Body of pancreas (tissue), 4 donors: ENCODE measurements around the gene CORO7. TPM values are rescaled to one million over a fixed set of nuclear protein-coding genes. Genes with fewer than 3 reads are reported as not detected.

Source experiments
- ATAC-seq: fragments of 150-250 bp; one replicate; pipeline ENCODE4 v1.9.1; 2016
- DNase-seq, 4 donors: peaks; one replicate each; pipeline ENCODE4 v3.0.0-alpha.2; 2019
- H3K27ac ChIP-seq, 4 donors: fragments of 200-600 bp; sonication (generic); 1 replicate in 3 of 4; 2 replicates in 1 of 4; pipeline versions ENCODE4 v1.5.1 to v1.6.1; 2016 to 2019; ENCODE audit warnings: mild to moderate bottlenecking in 1 of 4, mixed read lengths in 1 of 4, moderate library complexity in 1 of 4
- H3K27me3 ChIP-seq, 2 donors: fragments of 200-600 bp; sonication (generic); one replicate each; pipeline ENCODE4 v1.6.0; 2016; ENCODE audit warnings: mild to moderate bottlenecking in 1 of 2
- H3K36me3 ChIP-seq, 2 donors: fragments of 200-600 bp; sonication (generic); replicated peaks in 1 of 2; 2 replicates each; pipeline ENCODE4 v1.5.1; 2016; ENCODE audit warnings: low read depth in 2 of 2; ENCODE audit not compliant: insufficient read depth in 1 of 2
- H3K4me1 ChIP-seq: fragments of 200-600 bp; sonication (generic); one replicate; pipeline ENCODE4 v1.6.0; 2016
- H3K4me3 ChIP-seq, 2 donors: fragments of 200-600 bp; sonication (generic); 1 replicate in 1 of 2; 2 replicates in 1 of 2; pipeline ENCODE4 v1.5.1; 2016 to 2019
- H3K9me3 ChIP-seq, 3 donors: fragments of 200-600 bp; sonication (generic); 1 replicate in 2 of 3; 2 replicates in 1 of 3; pipeline ENCODE4 v1.5.1; 2016
- POLR2A ChIP-seq, 3 donors: fragments of 450-650 bp; IDR thresholded peaks; one replicate each; pipeline ENCODE4 v1.6.1; 2016; ENCODE audit warnings: antibody characterized with exemption in 3 of 3, mild to moderate bottlenecking in 2 of 3
- WGBS, 2 donors: methylation state at CpG; one replicate each; pipeline ENCODE4 v1.1.5; 2017; 5-methylcytosine and 5-hydroxymethylcytosine counted together
- intact Hi-C: fragments of 100-400 bp; cut with DNase I; formaldehyde crosslinking; loops from one replicate; pipeline ENCODE4 v1.15.1; 2023
- total RNA-seq, 2 donors: library from RNA; depleted of rRNA; stranded (reverse); fragments of >200 nt; gene quantifications; one replicate each; pipeline ENCODE4 v1.1.0, GENCODE V29; 2016
- TF ChIP-seq, protein P1 (sequence below), 7 experiments: fragments of 450-650 bp in 4 of 7; fragments of 200-600 bp in 3 of 7; sonication (generic) in 3 of 7; IDR thresholded peaks; one replicate each; pipeline ENCODE4 v1.5.1; 2016 to 2019; ENCODE audit warnings: antibody characterized with exemption in 7 of 7

CORO7 gene
- total RNA-seq, 2 donors from 2014 or later: 13.2 to 48.8 TPM

GRCh38 chr16:4314532-4315185 is 101.7 kb downstream of the CORO7 start:
- intact Hi-C loops: loop anchor here (5.0 kb wide), 1 partner anchor 42 kb away; the partner anchor contains the start of gene TFAP4
- peak overlapping the region; percentile 69 to 91 (median 88) for H3K27ac ChIP-seq
- H3K4me3 ChIP-seq: no peak overlapping the region
- H3K36me3 ChIP-seq: no peaks in the 10 kb centered on the region
- no peaks in the 10 kb centered on the region for H3K27me3 ChIP-seq
- DNase-seq (peak in 2 of 4 donors; percentile 27 to 47), ATAC-seq (peak; percentile 1)
- H3K4me1 ChIP-seq: peaks cover 60% of the 10 kb centered on the region
- 2 to 6% methylated on average over 7 to 33 of the region's 33 CpGs for WGBS, 2 donors
- H3K9me3 ChIP-seq: no peaks in the 10 kb centered on the region
- TF ChIP-seq POLR2A (IDR thresholded peaks at IDR 0.05): no peak
- TF ChIP-seq, protein P1, sequence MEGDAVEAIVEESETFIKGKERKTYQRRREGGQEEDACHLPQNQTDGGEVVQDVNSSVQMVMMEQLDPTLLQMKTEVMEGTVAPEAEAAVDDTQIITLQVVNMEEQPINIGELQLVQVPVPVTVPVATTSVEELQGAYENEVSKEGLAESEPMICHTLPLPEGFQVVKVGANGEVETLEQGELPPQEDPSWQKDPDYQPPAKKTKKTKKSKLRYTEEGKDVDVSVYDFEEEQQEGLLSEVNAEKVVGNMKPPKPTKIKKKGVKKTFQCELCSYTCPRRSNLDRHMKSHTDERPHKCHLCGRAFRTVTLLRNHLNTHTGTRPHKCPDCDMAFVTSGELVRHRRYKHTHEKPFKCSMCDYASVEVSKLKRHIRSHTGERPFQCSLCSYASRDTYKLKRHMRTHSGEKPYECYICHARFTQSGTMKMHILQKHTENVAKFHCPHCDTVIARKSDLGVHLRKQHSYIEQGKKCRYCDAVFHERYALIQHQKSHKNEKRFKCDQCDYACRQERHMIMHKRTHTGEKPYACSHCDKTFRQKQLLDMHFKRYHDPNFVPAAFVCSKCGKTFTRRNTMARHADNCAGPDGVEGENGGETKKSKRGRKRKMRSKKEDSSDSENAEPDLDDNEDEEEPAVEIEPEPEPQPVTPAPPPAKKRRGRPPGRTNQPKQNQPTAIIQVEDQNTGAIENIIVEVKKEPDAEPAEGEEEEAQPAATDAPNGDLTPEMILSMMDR (IDR thresholded peaks at IDR 0.05): peak in 1 of 7 experiments; percentile 19

DNA sequence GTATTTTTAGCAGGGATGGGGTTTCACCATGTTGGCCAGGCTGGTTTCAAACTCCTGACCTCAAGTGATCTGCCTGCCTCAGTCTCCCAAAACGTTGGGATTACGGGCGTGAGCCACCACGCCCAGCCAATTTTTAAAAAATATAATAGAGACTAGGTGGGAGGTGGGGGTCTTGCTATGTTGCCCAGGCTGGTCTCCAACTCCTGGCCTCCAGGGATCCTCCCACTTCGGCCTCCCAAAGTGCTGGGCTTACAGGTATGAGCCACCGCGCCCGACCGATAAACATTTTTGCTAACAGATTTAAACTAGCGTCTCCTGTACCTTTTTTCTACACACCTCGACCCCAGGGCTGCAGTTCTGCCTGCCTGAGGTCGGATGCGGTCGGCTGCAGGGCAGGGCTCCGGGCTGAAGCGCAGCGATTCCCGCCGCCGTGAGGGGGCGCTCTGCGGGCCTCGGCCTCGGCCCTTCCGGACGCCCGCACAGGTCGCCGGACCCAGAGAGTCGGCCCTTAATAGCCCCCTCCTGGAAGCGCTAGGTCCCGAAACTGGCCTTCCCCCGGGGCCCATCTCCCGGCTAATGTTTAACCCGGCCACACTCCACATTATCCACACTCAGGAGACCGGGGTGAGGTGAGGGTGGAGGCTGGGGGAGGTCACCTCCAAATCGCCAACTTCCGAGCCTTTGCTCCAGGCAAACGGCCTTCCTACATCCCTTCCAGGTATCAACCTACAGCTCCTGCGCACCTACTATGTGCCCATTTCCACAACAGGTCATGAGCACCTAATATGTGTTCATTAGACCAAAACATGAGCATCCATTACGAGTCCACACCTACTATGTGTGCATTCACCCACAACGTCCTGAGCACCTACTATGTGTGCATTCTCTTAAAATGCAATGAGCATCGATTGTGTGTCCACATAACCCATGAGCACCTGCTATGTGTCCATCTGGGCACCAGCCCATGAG is 102.5 kb downstream of the CORO7 start:
- TF ChIP-seq, protein P1 (IDR thresholded peaks at IDR 0.05): peak; percentile 46 to 86 (median 69)
- TF ChIP-seq POLR2A (IDR thresholded peaks at IDR 0.05): peak in 1 of 3 donors; percentile 20
- H3K27ac ChIP-seq: peak overlapping the region; percentile 69 to 91 (median 88)
- intact Hi-C loops: no loop called here
- WGBS, 2 donors: 5 to 12% methylated on average over 35 to 43 of the region's 43 CpGs
- H3K4me1 ChIP-seq: peaks cover 60% of the 10 kb centered on the region
- no peaks in the 10 kb centered on the region for H3K27me3 ChIP-seq
- H3K36me3 ChIP-seq: no peaks in the 10 kb centered on the region
- H3K9me3 ChIP-seq: no peaks in the 10 kb centered on the region
- peak; percentile 74 to 90 (median 84) for DNase-seq
- H3K4me3 ChIP-seq: no peak overlapping the region
- ATAC-seq: peak; percentile 61

DNA sequence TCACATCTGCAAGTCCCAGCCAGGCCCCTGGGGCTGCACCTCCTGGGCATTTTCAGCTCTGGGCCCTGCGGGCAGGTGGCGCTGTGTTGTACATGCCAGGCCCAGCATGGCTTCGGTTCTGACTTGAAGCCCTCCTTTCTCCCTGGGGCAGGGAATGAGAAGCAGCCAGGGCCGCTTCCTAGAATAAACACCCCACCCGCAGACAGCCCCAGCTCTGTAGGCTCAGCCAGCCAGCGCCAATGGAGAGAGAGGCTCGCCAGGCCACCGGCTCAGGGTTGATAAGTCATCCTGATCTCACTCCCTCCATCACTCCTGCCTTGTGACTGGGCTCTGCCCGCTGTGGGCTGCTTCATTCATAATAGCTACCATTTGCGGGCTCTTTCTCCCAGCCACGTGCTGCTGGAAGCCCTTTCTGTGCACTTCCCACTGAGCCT is 106.5 kb downstream of the CORO7 start:
- H3K9me3 ChIP-seq: no peaks in the 10 kb centered on the region
- peak; percentile 14 for ATAC-seq
- WGBS, 2 donors: 24 to 29% methylated on average over 7 to 9 of the region's 11 CpGs
- TF ChIP-seq, protein P1 (IDR thresholded peaks at IDR 0.05): peak; percentile 48 to 76 (median 70)
- no peak for TF ChIP-seq POLR2A (IDR thresholded peaks at IDR 0.05)
- H3K36me3 ChIP-seq: no peaks in the 10 kb centered on the region
- peak overlapping the region; percentile 23 to 86 (median 53) for H3K27ac ChIP-seq
- H3K27me3 ChIP-seq: no peaks in the 10 kb centered on the region
- intact Hi-C loops: no loop called here
- DNase-seq: peak; percentile 72 to 79 (median 76)
- peaks cover 49% of the 10 kb centered on the region for H3K4me1 ChIP-seq
- H3K4me3 ChIP-seq: no peak overlapping the region

DNA sequence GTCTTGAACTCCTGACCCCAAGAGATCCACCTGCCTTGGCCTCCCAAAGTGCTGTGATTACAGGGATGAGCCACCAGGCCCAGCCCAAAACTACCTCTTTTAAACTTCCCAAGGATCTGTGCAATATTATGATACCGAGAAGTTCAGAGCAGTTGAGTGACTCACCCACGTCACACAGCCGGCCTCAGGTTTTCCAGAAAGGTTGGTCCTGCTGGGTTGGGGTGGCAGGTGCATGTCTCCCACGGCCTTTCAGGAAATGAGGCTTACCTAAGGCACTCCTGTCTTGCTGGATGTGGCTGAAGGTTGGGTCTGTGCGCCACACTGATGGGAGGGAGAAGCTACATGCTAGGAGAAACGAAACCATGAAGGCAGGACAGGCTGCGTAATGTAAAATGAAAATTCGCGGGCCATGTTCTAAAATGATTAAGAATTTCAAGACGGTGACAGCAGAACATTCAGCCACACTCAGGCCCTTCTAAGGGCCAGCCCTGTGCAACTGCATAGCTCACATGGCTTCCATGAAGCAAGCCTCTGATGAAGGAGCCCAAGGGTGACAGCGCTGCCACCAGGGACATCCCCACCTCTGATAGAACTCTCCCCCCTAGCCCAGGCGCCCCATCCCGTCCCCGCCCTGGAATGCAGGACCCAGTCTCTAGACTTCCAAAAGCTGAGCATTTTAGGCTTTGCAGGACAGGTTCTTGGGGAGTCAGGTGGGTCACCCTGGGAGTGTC is 107.1 kb downstream of the CORO7 start:
- peak in 2 of 3 donors; percentile 28 to 42 for TF ChIP-seq POLR2A (IDR thresholded peaks at IDR 0.05)
- TF ChIP-seq, protein P1 (IDR thresholded peaks at IDR 0.05): no peak
- peak overlapping the region; percentile 12 to 86 (median 53) for H3K27ac ChIP-seq
- WGBS, 2 donors: 48 to 52% methylated on average over 14 of the region's 14 CpGs
- intact Hi-C loops: no loop called here
- H3K9me3 ChIP-seq: no peaks in the 10 kb centered on the region
- peak; percentile 18 for ATAC-seq
- H3K4me1 ChIP-seq: peaks cover 44% of the 10 kb centered on the region
- DNase-seq: peak; percentile 79 to 88 (median 87)
- no peak overlapping the region for H3K4me3 ChIP-seq
- H3K36me3 ChIP-seq: no peaks in the 10 kb centered on the region
- H3K27me3 ChIP-seq: no peaks in the 10 kb centered on the region
